ENCODE data around the gene NFIL3. TPM values are rescaled to one million over a fixed set of nuclear protein-coding genes. Genes with fewer than 3 reads are reported as not detected.

Gene NFIL3
- total and polyA plus RNA-seq, 2 of the 8 experiments (the other 6 are each of a cell fraction or from before 2014, with no cell fraction given), result 3.4 to 13.5 TPM

DNA sequence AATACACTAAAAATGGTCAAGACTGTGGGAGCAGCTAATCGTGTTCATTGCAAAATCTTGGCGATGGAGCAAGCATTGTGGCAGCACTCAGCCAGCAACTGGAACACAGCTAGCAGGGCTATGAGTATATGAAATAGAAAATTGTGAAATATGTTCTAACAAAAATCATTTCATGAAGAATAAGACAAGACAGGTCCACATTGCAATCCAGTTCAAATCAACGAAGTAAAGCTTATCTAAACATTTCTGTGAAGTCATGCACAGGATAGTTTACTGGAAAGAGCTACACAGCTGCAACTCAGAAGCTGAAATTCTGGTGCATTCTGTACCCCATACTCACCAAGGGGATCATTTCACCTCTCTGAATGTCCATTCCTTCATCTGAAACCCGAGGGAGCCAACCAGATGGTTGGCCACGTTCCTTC, 5.3 kb upstream of the NFIL3 start (continued):
- TF ChIP-seq CTCF (IDR thresholded peaks at IDR 0.05; ENCODE audit: control extremely low read depth in 1 of 3, insufficient read depth in 1 of 3, low read depth in 1 of 3, low read length in 3 of 3) (no peak), POU5F1 (IDR thresholded peaks at IDR 0.05; ENCODE audit: low read depth, low read length) (no peak), KDM4A (IDR thresholded peaks at IDR 0.05; ENCODE audit: low read depth, low read length, severe bottlenecking) (no peak)

All from H1 (cell line).